Stomach (tissue), 4 donors: ENCODE measurements around the gene CRTAC1.
"Not testable (repeated sequence)": the region's sequence is repeated elsewhere in the genome, so short reads cannot be mapped to it uniquely, and the experiment has no call there.

Source experiments
- EP300 ChIP-seq: sonication (generic); formaldehyde crosslinking; IDR thresholded peaks from one replicate; pipeline ENCODE4 v1.6.1; 2017; ENCODE audit warnings: antibody characterized with exemption
- POLR2A ChIP-seq, 4 donors: fragments of 450-650 bp; IDR thresholded peaks; one replicate each; pipeline ENCODE4 v1.6.1; 2016; ENCODE audit warnings: antibody characterized with exemption in 4 of 4, control low read depth in 2 of 4, mild to moderate bottlenecking in 1 of 4, moderate library complexity in 1 of 4
- POLR2AphosphoS5 ChIP-seq, 3 donors: sonication (generic); formaldehyde crosslinking; IDR thresholded peaks; one replicate each; pipeline ENCODE4 v1.6.1; 2016; ENCODE audit warnings: antibody characterized with exemption in 3 of 3
- TF ChIP-seq, protein P1 (sequence below), 7 experiments: fragments of 450-650 bp in 4 of 7; fragments of 200-600 bp in 3 of 7; sonication (generic) in 3 of 7; IDR thresholded peaks; one replicate each; pipeline ENCODE4 v1.5.1; 2016 to 2019; ENCODE audit warnings: antibody characterized with exemption in 7 of 7, control low read depth in 2 of 7, mild to moderate bottlenecking in 1 of 7

- TF ChIP-seq, protein P1, sequence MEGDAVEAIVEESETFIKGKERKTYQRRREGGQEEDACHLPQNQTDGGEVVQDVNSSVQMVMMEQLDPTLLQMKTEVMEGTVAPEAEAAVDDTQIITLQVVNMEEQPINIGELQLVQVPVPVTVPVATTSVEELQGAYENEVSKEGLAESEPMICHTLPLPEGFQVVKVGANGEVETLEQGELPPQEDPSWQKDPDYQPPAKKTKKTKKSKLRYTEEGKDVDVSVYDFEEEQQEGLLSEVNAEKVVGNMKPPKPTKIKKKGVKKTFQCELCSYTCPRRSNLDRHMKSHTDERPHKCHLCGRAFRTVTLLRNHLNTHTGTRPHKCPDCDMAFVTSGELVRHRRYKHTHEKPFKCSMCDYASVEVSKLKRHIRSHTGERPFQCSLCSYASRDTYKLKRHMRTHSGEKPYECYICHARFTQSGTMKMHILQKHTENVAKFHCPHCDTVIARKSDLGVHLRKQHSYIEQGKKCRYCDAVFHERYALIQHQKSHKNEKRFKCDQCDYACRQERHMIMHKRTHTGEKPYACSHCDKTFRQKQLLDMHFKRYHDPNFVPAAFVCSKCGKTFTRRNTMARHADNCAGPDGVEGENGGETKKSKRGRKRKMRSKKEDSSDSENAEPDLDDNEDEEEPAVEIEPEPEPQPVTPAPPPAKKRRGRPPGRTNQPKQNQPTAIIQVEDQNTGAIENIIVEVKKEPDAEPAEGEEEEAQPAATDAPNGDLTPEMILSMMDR (IDR thresholded peaks at IDR 0.05) = not testable (repeated sequence)
- TF ChIP-seq EP300; POLR2A (IDR thresholded peaks at IDR 0.05); POLR2AphosphoS5 (IDR thresholded peaks at IDR 0.05): not testable (repeated sequence)
Observed at GRCh38 chr10:97841166-97841565, 189.3 kb downstream of the CRTAC1 start.
